ENCODE results near the gene SIK3. TPM values are rescaled to one million over a fixed set of nuclear protein-coding genes. Genes with fewer than 3 reads are reported as not detected.

Gene SIK3
- total RNA-seq, 1 experiment from 2014 or later: 34.4 TPM

- CTCF ChIA-PET: interaction anchor here (6.0 kb wide), 1 partner anchor 44 kb away, joined by 358 read pairs; the partner anchor contains the start of genes APOA5 and ZPR1
- no peaks in the 10 kb centered on the region for H3K36me3 Mint-ChIP-seq
- H3K27me3 Mint-ChIP-seq (ENCODE audit: low read depth): peaks cover 11% of the 10 kb centered on the region
Observed at GRCh38 chr11:116833816-116834534, 264.3 kb downstream of the SIK3 start.

More at GRCh38 chr11:116833816-116834534, 264.3 kb downstream of the SIK3 start:
- peaks cover 13% of the 10 kb centered on the region for H3K4me1 Mint-ChIP-seq
- ATAC-seq: no peak
- H3K4me3 Mint-ChIP-seq: no peak overlapping the region; the same call in 1 of the 2 replicates
- H3K27ac Mint-ChIP-seq: no peak overlapping the region
- POLR2A ChIA-PET: no interaction called here
- TF ChIP-seq, protein P1, sequence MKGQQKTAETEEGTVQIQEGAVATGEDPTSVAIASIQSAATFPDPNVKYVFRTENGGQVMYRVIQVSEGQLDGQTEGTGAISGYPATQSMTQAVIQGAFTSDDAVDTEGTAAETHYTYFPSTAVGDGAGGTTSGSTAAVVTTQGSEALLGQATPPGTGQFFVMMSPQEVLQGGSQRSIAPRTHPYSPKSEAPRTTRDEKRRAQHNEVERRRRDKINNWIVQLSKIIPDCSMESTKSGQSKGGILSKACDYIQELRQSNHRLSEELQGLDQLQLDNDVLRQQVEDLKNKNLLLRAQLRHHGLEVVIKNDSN (CRISPR knock-in tag; IDR thresholded peaks at IDR 0.05): no peak
- TF ChIP-seq HMGA2 (CRISPR knock-in tag; IDR thresholded peaks at IDR 0.05) (no peak), ZNF281 (CRISPR knock-in tag; IDR thresholded peaks at IDR 0.05) (no peak), ZNF263 (CRISPR knock-in tag; IDR thresholded peaks at IDR 0.05; ENCODE audit: low read depth) (no peak), SMAD4 (CRISPR knock-in tag; IDR thresholded peaks at IDR 0.05) (no peak), SMAD3 (CRISPR knock-in tag; IDR thresholded peaks at IDR 0.05; ENCODE audit: borderline replicate concordance) (no peak), MYBL2 (CRISPR knock-in tag; IDR thresholded peaks at IDR 0.05) (no peak), ESRRA (CRISPR knock-in tag; IDR thresholded peaks at IDR 0.05; ENCODE audit: borderline replicate concordance) (no peak), JAZF1 (CRISPR knock-in tag; IDR thresholded peaks at IDR 0.05) (no peak), TP53 (CRISPR knock-in tag; IDR thresholded peaks at IDR 0.05) (no peak), TCF7 (CRISPR knock-in tag; IDR thresholded peaks at IDR 0.05; ENCODE audit: low read depth) (no peak), ETV6 (CRISPR knock-in tag; IDR thresholded peaks at IDR 0.05) (no peak), ZNF512 (CRISPR knock-in tag; IDR thresholded peaks at IDR 0.05; ENCODE audit: borderline replicate concordance) (no peak), ZNF138 (CRISPR knock-in tag; conservative IDR thresholded peaks at IDR 0.05) (no peak), HMGXB4 (CRISPR knock-in tag; IDR thresholded peaks at IDR 0.05) (no peak), CBFB (CRISPR knock-in tag; IDR thresholded peaks at IDR 0.05; ENCODE audit: low read depth) (no peak)
- TF ChIP-seq, protein P2, sequence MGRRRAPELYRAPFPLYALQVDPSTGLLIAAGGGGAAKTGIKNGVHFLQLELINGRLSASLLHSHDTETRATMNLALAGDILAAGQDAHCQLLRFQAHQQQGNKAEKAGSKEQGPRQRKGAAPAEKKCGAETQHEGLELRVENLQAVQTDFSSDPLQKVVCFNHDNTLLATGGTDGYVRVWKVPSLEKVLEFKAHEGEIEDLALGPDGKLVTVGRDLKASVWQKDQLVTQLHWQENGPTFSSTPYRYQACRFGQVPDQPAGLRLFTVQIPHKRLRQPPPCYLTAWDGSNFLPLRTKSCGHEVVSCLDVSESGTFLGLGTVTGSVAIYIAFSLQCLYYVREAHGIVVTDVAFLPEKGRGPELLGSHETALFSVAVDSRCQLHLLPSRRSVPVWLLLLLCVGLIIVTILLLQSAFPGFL (CRISPR knock-in tag; IDR thresholded peaks at IDR 0.05; ENCODE audit: borderline replicate concordance): no peak
- TF ChIP-seq, protein P3, sequence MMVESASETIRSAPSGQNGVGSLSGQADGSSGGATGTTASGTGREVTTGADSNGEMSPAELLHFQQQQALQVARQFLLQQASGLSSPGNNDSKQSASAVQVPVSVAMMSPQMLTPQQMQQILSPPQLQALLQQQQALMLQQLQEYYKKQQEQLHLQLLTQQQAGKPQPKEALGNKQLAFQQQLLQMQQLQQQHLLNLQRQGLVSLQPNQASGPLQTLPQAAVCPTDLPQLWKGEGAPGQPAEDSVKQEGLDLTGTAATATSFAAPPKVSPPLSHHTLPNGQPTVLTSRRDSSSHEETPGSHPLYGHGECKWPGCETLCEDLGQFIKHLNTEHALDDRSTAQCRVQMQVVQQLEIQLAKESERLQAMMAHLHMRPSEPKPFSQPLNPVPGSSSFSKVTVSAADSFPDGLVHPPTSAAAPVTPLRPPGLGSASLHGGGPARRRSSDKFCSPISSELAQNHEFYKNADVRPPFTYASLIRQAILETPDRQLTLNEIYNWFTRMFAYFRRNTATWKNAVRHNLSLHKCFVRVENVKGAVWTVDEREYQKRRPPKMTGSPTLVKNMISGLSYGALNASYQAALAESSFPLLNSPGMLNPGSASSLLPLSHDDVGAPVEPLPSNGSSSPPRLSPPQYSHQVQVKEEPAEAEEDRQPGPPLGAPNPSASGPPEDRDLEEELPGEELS (CRISPR knock-in tag; IDR thresholded peaks at IDR 0.05): no peak
- TF ChIP-seq, protein P4, sequence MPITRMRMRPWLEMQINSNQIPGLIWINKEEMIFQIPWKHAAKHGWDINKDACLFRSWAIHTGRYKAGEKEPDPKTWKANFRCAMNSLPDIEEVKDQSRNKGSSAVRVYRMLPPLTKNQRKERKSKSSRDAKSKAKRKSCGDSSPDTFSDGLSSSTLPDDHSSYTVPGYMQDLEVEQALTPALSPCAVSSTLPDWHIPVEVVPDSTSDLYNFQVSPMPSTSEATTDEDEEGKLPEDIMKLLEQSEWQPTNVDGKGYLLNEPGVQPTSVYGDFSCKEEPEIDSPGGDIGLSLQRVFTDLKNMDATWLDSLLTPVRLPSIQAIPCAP (CRISPR knock-in tag; IDR thresholded peaks at IDR 0.05): no peak
- TF ChIP-seq, protein P5, sequence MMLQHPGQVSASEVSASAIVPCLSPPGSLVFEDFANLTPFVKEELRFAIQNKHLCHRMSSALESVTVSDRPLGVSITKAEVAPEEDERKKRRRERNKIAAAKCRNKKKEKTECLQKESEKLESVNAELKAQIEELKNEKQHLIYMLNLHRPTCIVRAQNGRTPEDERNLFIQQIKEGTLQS (CRISPR knock-in tag; conservative IDR thresholded peaks at IDR 0.05): no peak
- DNase-seq (ENCODE audit: low spot score): no peak
- peaks cover 3% of the 10 kb centered on the region; the same call in 1 of the 2 replicates for H3K9me3 Mint-ChIP-seq

Measured in WTC11 (cell line).